GM21737 (cell line): ENCODE measurements around the gene TAS2R46.

Experiments used
- ATAC-seq: cut with Tn5 transposase; IDR thresholded peaks from one replicate; pipeline ENCODE4 v1.9.1; 2021; ENCODE audit warnings: mild to moderate bottlenecking, moderate library complexity; ENCODE audit not compliant: unreplicated experiment

The TAS2R46 gene

DNA sequence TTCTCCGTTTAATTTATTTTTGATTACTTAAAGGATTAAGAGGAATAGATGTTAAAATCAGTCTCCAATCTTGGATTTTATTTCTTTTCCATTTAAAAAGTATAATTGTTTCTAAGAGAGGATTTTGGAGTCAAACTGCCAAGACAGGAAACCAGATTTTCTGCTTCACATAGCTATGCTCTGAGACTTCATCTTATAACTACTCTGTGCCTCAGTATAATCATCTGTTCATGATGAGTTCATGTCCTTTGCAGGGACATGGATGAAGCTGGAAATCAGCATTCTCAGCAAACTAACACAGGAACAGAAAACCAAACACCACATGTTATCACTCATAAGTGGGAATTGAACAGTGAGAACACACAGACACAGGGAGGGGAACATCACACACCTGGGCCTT lies 21.9 kb downstream of the TAS2R46 start:
- no peak for ATAC-seq

DNA sequence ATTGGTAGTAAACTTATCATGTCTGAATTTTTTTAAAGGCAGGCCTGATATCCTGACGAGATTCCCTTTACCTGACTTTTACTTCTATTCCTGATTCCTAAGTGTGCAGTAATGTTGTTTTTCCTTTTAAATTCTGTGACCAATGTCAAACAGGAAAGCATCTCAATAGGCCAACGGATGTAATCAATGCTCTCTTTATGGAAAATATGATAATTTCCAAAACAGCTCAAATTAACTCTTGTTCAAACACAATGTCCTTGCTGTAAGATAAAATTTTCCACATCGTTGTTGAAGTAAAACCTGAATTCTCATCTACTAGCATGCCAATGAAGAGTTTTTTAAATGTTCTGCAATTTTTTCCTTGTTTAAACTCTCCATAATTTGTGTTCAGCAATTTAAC lies 22.9 kb downstream of the TAS2R46 start:
- ATAC-seq: no peak

DNA sequence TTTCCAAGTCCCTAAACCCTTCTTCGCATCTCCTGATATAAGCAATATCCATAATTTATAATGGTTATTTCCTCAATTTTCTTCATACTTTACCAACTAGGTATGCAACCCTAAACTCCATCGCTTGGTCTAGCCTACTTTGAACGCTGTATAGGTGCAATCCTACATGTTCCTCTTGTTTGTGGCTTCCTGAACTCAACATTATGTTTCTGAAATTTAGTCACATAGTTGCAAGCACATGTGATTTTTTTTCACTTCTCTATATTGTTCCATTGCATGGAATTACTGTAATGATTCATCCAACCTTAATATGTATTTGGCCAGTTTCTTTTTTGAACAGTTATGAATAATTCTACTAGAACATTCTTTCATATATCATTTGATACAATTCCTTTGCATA lies 28.1 kb downstream of the TAS2R46 start:
- peak; percentile 72 for ATAC-seq

DNA sequence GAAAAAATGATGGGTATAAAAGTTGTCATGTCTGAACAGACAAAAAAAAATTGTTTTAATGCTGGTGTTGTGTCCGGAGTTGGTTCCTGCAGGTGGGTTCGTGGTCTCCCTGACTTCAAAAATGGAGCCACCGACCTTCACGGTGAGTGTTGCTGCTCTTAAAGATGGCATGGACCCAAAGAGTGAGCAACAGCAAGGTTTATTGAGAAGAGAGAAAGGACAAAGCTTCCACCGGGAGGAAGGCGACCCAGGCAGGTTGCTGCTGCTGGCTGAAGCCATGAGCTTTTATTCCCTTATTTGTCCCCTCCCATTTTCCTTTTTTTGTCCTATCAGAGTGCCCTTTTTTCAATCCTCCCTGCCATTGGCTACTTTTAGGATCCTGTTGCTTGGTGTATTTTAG lies 30.8 kb downstream of the TAS2R46 start, which contains the start of gene TAS2R31:
Gene TAS2R31, minus strand, starts transcription at position 101 of the 400 bp plus-strand sequence. Its CDS starts 72 bp downstream, at position 29.
- no peak for ATAC-seq

DNA sequence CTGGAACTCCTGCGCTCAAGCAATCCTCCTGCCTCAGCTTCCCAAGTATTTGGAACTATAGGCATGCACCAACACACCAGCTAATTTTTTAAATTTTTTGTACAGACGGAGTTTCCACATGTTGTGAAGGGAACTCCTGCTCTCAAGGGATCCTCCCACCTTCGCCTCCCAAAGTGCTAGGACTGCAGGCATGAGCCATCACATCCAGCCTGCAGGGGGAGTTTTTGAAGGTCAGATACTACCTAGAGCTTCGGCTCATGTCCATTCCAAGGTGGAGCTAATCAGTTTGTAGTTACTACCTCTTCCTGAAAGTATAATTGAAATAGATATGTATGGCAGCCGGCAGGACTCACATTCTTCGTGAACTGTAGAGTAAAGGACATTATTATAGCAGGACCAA lies 36.0 kb downstream of the TAS2R46 start:
- no peak for ATAC-seq

DNA sequence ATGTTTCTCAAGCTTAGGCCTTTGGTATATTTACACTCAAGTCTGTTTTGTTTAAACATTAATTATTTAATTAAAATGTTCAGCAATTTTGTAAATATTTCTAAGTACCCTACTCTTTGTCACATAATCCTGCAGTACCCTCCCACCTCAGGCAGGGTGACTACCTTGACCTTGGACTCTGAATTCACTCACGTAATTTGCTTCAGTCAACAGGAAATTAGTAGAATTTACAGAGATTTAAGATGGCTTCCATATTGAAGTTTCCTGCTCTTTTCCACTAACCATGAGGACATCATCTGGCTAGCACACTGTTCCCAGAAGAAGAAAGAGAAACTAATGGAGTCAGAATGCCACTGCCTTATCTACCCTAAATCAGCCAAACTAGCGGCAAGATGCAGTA lies 38.7 kb downstream of the TAS2R46 start:
- no peak for ATAC-seq

DNA sequence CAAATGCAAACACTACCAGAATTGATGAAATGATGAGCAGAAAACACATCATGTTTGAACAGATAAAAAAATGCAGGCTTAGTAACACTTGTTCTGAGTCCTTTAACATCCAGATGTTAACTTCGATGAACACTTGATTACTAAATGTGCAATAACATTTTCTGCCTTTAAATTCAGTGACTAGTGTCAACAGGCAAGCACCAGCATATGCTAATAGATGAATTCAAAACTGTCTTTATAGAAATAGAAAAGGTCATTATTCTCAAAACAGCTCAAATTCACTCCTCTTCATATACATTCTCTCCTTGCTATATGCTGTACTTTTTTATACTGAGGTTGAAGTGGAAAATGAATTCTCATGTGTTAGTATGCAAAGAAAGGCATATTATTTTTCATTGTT lies 39.6 kb downstream of the TAS2R46 start, which contains the start of gene TAS2R19:
Gene TAS2R19, minus strand, starts transcription at position 101 of the 400 bp plus-strand sequence. Its CDS starts 49 bp downstream, at position 52.
- ATAC-seq: no peak

DNA sequence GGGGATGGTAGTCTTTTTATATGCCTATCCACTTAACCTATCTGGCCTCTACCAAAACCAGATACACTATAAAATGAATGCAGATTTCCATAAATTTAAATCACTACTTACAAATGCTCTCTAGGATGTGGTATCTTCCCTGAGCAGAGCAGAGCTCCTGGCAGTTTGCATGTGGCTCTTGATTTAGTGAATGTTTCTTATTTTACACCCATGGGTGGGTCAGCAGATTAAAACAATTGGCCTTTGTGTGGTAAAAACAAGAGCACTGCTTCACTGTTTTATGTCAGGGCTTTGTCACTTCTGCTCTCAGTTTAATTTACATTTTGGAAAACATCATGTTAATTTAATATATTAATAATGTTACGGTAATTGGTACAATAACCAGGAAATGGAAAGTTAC lies 45.2 kb downstream of the TAS2R46 start:
- no peak for ATAC-seq

DNA sequence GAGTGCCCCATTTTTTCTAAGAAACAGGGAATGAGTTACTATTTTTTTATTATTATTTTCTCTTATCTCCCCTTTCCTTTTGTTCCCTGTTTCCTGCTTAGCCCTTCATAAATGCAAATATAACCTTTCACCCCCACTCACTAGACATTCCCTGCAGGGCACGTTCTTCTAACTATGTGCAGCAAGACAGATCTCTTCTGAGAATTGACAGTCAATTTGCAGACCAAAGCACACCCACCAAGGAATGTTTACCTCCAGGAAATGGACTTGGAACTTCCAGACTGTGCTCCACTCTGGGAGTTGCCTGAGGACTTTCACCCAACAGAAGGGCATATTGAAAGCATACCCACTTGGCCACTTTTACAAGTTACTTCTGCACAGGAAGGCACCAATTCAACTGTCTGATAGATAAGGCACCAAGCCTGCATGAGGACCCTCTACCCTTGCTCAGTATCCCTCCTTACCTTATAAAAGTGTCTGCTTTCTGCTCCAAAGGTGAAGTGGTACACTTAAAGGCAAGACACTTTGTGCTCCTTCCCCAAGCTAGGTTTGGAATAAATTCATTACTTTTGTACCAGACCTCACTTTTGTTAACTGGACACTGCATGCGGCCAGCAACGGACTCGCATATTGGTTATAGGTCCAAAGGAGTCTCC lies 46.2 kb downstream of the TAS2R46 start:
- no peak for ATAC-seq

DNA sequence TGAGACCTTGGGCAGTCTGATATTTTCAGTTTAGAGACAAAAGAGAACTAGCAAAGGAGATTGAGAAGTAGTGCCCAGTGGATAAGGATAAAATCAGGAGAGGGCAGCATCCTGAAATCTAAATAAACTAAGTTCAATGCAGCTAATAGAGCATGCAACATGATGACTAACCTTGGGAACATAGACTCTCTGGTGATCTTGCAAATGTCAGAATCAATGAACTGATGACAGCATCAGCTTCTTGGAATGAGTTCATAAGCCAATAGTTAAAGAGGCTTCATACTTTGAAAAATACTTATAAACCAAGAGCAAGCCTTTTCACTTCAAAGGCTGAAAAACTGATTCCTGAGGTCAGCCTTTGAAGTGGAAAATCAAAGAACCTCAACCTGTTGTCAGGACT lies 47.9 kb downstream of the TAS2R46 start:
- no peak for ATAC-seq
